ENCODE measurements around the gene SWAP70. TPM values are rescaled to one million over a fixed set of nuclear protein-coding genes. Genes with fewer than 3 reads are reported as not detected.

SWAP70 gene
- total and polyA plus RNA-seq, 10 of the 15 experiments (the other 5 are each of a cell fraction or from before 2014, with no cell fraction given): 20.6 to 62.4 (median 41.7) TPM

DNA sequence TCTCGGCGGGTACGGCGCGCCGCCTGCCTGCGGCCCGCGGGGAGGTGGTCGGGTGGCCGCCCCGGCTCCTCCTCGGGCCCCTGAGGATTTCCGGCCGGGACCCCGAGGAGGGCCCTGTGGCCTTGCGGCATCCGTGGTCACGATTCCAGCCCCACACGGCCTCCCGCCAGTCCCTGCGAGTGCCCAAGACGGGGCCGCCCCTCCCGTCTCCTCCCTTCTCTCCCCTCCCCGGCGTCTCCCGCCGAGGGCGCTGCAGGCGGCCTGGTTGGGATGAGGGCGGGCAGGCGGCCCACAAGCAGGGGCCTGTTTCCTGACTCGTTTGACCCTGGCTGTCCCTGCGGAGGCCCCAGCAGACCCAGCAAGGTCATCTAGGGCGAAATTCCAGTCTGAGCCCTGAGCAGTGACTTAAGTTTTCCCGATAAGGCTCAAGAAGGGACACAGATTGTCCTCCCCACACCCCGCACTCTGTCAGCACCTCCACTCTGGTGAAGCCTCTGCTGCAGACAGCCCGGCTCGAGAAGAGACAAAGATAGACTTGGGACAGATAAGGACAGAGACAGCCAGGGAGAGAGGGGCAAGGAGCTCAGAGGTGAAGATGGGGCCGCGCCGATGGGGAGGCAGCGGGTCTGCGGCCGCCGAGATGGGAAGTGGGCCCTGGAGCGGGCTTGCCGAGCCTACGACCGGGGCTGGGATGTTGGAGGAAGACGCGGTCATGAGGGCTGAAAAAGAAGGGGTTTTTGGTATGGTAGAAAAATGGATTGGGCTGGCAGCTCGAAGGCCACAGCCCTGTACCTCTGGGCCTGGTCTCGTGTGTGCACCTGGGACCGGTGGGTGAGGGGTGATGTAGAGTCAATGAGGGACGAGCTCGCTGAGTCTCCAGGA, 95.0 kb downstream of the SWAP70 start (continued):
- TF ChIP-seq RFX5 (IDR thresholded peaks at IDR 0.05; ENCODE audit: low read depth, low read length) (no peak), IKZF2 (IDR thresholded peaks at IDR 0.05) (peak in 1 of 2 experiments; percentile 41; a peak in 1 of 4 replicates), E2F4 (IDR thresholded peaks at IDR 0.05; ENCODE audit: low read depth, low read length) (no peak), REST (IDR thresholded peaks at IDR 0.05; ENCODE audit: low read depth, low read length) (no peak), IRF5 (IDR thresholded peaks at IDR 0.05; ENCODE audit: borderline replicate concordance) (no peak), IKZF1 (conservative IDR thresholded peaks at IDR 0.05) (peak; percentile 51; the same call in 1 of the 2 replicates), PML (IDR thresholded peaks at IDR 0.05; ENCODE audit: low read length) (no peak), NR2F1 (conservative IDR thresholded peaks at IDR 0.05) (no peak), GATAD2B (conservative IDR thresholded peaks at IDR 0.05; ENCODE audit: low read depth) (no peak; the same call in 1 of the 2 replicates), ESRRA (IDR thresholded peaks at IDR 0.05; ENCODE audit: low read length) (no peak), PAX8 (IDR thresholded peaks at IDR 0.05) (no peak), SIN3A (IDR thresholded peaks at IDR 0.05; ENCODE audit: low read depth, low read length) (no peak), ASH2L (IDR thresholded peaks at IDR 0.05; ENCODE audit: borderline replicate concordance, low read depth) (no peak), EZH2 (IDR thresholded peaks at IDR 0.05; ENCODE audit: borderline replicate concordance, control insufficient read depth, low read depth, low read length) (no peak), POU2F2 (IDR thresholded peaks at IDR 0.05; ENCODE audit: borderline replicate concordance, low read depth, low read length) (no peak), NR2C2 (IDR thresholded peaks at IDR 0.05; ENCODE audit: borderline replicate concordance, control insufficient read depth, insufficient read length, low read depth) (no peak)
- TF ChIP-seq, protein P1, sequence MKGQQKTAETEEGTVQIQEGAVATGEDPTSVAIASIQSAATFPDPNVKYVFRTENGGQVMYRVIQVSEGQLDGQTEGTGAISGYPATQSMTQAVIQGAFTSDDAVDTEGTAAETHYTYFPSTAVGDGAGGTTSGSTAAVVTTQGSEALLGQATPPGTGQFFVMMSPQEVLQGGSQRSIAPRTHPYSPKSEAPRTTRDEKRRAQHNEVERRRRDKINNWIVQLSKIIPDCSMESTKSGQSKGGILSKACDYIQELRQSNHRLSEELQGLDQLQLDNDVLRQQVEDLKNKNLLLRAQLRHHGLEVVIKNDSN (IDR thresholded peaks at IDR 0.05; ENCODE audit: borderline replicate concordance, extremely low read length, insufficient read depth, low read depth, low read length): no peak
- TF ChIP-seq, protein P2, sequence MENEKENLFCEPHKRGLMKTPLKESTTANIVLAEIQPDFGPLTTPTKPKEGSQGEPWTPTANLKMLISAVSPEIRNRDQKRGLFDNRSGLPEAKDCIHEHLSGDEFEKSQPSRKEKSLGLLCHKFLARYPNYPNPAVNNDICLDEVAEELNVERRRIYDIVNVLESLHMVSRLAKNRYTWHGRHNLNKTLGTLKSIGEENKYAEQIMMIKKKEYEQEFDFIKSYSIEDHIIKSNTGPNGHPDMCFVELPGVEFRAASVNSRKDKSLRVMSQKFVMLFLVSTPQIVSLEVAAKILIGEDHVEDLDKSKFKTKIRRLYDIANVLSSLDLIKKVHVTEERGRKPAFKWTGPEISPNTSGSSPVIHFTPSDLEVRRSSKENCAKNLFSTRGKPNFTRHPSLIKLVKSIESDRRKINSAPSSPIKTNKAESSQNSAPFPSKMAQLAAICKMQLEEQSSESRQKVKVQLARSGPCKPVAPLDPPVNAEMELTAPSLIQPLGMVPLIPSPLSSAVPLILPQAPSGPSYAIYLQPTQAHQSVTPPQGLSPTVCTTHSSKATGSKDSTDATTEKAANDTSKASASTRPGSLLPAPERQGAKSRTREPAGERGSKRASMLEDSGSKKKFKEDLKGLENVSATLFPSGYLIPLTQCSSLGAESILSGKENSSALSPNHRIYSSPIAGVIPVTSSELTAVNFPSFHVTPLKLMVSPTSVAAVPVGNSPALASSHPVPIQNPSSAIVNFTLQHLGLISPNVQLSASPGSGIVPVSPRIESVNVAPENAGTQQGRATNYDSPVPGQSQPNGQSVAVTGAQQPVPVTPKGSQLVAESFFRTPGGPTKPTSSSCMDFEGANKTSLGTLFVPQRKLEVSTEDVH (IDR thresholded peaks at IDR 0.05; ENCODE audit: low read depth, partially characterized antibody): no peak

All from GM12878 (cell line).